Suprapubic skin (tissue), 4 donors: Measurements from ENCODE around the gene CHIT1. TPM values are rescaled to one million over a fixed set of nuclear protein-coding genes. Genes with fewer than 3 reads are reported as not detected.

Experiments
- DNase-seq, 2 donors: peaks; one replicate each; pipeline ENCODE4 v3.0.0-alpha.2; 2019; ENCODE audit warnings: low spot score in 2 of 2
- H3K27ac ChIP-seq: fragments of 200-600 bp; sonication (generic); one replicate; pipeline ENCODE4 v1.5.1; 2019
- H3K27me3 ChIP-seq: fragments of 200-600 bp; sonication (generic); one replicate; pipeline ENCODE4 v1.5.1; 2019
- H3K36me3 ChIP-seq: fragments of 200-600 bp; sonication (generic); one replicate; pipeline ENCODE4 v1.5.1; 2019
- H3K4me1 ChIP-seq: fragments of 200-600 bp; sonication (generic); one replicate; pipeline ENCODE4 v1.5.1; 2019
- H3K4me3 ChIP-seq: fragments of 200-600 bp; sonication (generic); one replicate; pipeline ENCODE4 v1.5.1; 2019; ENCODE audit warnings: mild to moderate bottlenecking
- H3K9me3 ChIP-seq: fragments of 200-600 bp; sonication (generic); one replicate; pipeline ENCODE4 v1.5.1; 2019
- EP300 ChIP-seq: sonication (generic); formaldehyde crosslinking; IDR thresholded peaks from one replicate; pipeline ENCODE4 v1.6.1; 2017; ENCODE audit warnings: antibody characterized with exemption
- POLR2A ChIP-seq, 2 donors: fragments of 450-650 bp; IDR thresholded peaks; one replicate each; pipeline ENCODE4 v1.6.1; 2017; ENCODE audit warnings: antibody characterized with exemption in 2 of 2, mild to moderate bottlenecking in 2 of 2, moderate library complexity in 2 of 2
- POLR2AphosphoS5 ChIP-seq, 3 donors: sonication (generic); formaldehyde crosslinking; IDR thresholded peaks; one replicate each; pipeline ENCODE4 v1.6.1; 2017; ENCODE audit warnings: antibody characterized with exemption in 3 of 3
- WGBS: methylation state at CpG from one replicate; pipeline ENCODE4 v1.1.5; 2018; 5-methylcytosine and 5-hydroxymethylcytosine counted together
- total RNA-seq, 4 donors: library from RNA; depleted of rRNA; stranded (reverse); fragments of >200 nt; gene quantifications; one replicate each; pipeline ENCODE4 v1.1.0, GENCODE V29; 2016
- TF ChIP-seq, protein P1 (sequence below), 2 donors: fragments of 200-600 bp in 1 of 2; fragments of 450-650 bp in 1 of 2; sonication (generic) in 1 of 2; IDR thresholded peaks; one replicate each; pipeline ENCODE4 v1.5.1; 2016 to 2019; ENCODE audit warnings: antibody characterized with exemption in 2 of 2, mild to moderate bottlenecking in 1 of 2, moderate library complexity in 1 of 2

CHIT1 gene
- total RNA-seq, 4 donors from 2014 or later: 0.23 to 0.68 (median 0.32) TPM; not detected in 1

DNA sequence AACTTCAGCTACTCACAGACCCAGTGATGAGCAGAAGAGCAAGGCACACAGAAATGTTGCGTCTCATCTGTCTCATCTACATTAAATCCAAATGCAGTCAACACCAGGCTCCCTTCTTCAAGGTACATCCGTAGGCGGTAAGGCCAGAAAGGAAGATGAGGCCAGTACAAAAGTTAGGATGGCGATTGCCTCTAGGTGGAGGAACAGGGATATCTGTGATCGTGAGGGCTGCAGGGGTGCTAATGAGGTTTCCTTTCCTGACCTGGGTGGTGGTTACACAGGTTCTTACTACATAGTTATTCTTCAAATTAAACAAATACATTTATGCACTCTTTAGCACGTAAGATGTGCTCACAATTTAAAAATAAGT, 52.5 kb downstream of the CHIT1 start:
- Histone ChIP-seq H3K27me3 (no peaks in the 10 kb centered on the region), H3K4me1 (no peaks in the 10 kb centered on the region), H3K36me3 (no peaks in the 10 kb centered on the region), H3K9me3 (no peaks in the 10 kb centered on the region), H3K4me3 (no peak overlapping the region), H3K27ac (no peak overlapping the region)
- no peak for DNase-seq
- 92% methylated on average over 6 of the region's 6 CpGs for WGBS
- no peak for TF ChIP-seq EP300
- TF ChIP-seq POLR2A (IDR thresholded peaks at IDR 0.05): no peak
- TF ChIP-seq, protein P1, sequence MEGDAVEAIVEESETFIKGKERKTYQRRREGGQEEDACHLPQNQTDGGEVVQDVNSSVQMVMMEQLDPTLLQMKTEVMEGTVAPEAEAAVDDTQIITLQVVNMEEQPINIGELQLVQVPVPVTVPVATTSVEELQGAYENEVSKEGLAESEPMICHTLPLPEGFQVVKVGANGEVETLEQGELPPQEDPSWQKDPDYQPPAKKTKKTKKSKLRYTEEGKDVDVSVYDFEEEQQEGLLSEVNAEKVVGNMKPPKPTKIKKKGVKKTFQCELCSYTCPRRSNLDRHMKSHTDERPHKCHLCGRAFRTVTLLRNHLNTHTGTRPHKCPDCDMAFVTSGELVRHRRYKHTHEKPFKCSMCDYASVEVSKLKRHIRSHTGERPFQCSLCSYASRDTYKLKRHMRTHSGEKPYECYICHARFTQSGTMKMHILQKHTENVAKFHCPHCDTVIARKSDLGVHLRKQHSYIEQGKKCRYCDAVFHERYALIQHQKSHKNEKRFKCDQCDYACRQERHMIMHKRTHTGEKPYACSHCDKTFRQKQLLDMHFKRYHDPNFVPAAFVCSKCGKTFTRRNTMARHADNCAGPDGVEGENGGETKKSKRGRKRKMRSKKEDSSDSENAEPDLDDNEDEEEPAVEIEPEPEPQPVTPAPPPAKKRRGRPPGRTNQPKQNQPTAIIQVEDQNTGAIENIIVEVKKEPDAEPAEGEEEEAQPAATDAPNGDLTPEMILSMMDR (IDR thresholded peaks at IDR 0.05): no peak
- no peak for TF ChIP-seq POLR2AphosphoS5 (IDR thresholded peaks at IDR 0.05)

DNA sequence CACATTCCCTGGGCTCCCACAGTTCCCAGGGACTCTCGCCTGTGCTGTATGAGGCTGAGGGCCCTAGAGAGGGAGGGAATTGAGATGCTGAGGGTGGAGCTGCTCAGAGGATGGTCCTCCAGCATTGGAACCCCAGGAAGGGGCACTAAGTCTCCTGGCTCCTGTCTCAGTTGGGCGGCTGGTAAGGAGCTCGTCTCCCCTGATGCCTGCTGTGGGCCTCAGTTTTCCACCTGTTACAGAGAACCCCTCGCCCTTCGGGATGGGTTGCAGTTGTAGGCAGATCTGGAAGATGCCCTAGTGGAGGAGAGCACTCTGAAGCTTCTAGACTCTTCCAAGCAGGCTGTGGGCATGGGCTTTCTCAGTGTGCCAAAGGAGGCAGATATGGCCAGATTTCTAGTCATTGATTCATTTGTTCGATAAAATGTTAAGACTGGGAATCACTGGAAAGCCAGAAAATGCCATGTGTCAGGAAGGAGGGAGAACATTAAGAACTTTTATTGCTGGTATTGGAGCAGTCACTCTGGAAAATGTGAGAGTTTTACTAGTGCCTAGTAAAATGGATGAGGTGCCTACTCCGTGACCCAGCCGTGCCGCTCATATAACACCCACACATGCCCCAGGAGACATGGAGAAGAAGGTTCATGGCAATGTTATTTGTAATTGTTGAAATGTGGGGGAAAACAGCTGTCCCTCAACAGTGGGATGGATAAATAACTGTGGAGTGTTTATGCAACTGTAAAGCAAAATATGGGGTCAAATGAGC, 53.0 kb downstream of the CHIT1 start:
- TF ChIP-seq, protein P1 (IDR thresholded peaks at IDR 0.05): no peak
- TF ChIP-seq POLR2A (IDR thresholded peaks at IDR 0.05) (no peak), POLR2AphosphoS5 (IDR thresholded peaks at IDR 0.05) (no peak), EP300 (no peak)
- 93% methylated on average over 6 of the region's 9 CpGs for WGBS

DNA sequence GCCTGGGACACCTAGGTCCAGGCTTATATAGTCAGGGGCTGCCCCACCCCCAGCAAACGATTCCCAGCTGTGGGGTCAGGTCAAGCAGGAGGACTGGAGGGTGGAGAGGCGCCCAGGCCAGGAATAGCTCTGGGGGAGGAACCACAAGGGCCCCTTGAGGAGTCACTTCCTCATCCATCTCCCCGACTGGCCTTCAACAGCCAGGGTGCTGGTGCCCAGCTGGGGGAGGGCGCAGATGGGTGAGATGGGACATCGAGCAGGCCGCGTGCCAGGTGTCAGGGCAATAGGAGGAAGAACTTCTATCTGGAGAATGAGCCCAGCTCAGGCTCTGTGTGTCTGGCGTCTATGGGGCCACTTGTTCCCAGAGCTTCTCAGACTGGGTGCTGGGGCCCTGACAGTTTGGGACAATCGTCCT, 53.6 kb downstream of the CHIT1 start:
- no peak overlapping the region for H3K4me3 ChIP-seq
- no peaks in the 10 kb centered on the region for H3K36me3 ChIP-seq
- TF ChIP-seq, protein P1 (IDR thresholded peaks at IDR 0.05): no peak
- no peaks in the 10 kb centered on the region for H3K4me1 ChIP-seq
- H3K27me3 ChIP-seq: peaks cover 3% of the 10 kb centered on the region
- DNase-seq: peak in 1 of 2 donors; percentile 53
- WGBS: 65% methylated on average over 7 of the region's 9 CpGs
- no peaks in the 10 kb centered on the region for H3K9me3 ChIP-seq
- no peak overlapping the region for H3K27ac ChIP-seq

More for the DNA sequence above, 53.0 kb downstream of the CHIT1 start:
- Histone ChIP-seq H3K4me3 (no peak overlapping the region), H3K9me3 (no peaks in the 10 kb centered on the region), H3K27ac (no peak overlapping the region), H3K4me1 (no peaks in the 10 kb centered on the region), H3K36me3 (no peaks in the 10 kb centered on the region), H3K27me3 (no peaks in the 10 kb centered on the region)
- DNase-seq: peak in 1 of 2 donors; percentile 45

DNA sequence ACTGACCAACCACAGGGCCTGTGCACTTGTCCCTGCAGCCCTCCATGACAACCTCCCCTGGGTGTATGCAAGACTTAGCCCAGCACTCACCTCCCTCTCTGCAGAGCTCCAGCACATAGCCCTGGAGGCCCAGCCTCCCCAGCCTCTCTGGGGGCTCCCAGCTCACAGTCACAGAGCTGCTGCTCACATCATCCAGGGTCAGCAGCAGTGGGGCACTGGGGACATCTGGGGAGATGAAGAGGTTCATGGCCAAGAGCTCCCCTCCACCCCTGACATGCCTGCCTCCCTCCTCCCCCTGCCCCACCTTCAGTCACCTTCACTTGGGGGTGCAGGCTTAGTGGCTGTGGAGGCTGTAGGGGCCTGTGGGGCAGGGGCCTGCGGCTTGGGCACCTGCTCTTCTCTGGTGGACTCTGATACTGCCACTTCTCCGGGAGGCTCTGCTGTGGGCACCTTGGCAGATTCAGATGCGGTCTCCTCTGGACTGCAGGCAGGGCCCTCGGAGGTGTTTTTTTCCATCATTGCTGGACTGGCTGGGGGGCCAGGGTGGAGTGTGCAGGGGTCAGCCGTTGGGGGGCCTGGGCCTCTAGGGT, 54.1 kb downstream of the CHIT1 start, which contains the start of gene MYBPH:
TSS of gene MYBPH (minus strand) at position 590 of the 590 bp plus-strand sequence. CDS start at position 519, 71 bp downstream.
- no peaks in the 10 kb centered on the region for H3K4me1 ChIP-seq
- TF ChIP-seq EP300: no peak
- TF ChIP-seq, protein P1 (IDR thresholded peaks at IDR 0.05): no peak
- no peak for TF ChIP-seq POLR2AphosphoS5 (IDR thresholded peaks at IDR 0.05)
- TF ChIP-seq POLR2A (IDR thresholded peaks at IDR 0.05): no peak
- no peak within 1 kb of the TSS for H3K4me3 ChIP-seq
- peak in 1 of 2 donors; percentile 46 for DNase-seq
- 59% methylated on average over 2 of the region's 5 CpGs for WGBS
- H3K36me3 ChIP-seq: no peaks in the 10 kb centered on the region
- no peaks in the 10 kb centered on the region for H3K9me3 ChIP-seq
- no peak within 1 kb of the TSS for H3K27ac ChIP-seq
- H3K27me3 ChIP-seq: peaks cover 3% of the 10 kb centered on the region

DNA sequence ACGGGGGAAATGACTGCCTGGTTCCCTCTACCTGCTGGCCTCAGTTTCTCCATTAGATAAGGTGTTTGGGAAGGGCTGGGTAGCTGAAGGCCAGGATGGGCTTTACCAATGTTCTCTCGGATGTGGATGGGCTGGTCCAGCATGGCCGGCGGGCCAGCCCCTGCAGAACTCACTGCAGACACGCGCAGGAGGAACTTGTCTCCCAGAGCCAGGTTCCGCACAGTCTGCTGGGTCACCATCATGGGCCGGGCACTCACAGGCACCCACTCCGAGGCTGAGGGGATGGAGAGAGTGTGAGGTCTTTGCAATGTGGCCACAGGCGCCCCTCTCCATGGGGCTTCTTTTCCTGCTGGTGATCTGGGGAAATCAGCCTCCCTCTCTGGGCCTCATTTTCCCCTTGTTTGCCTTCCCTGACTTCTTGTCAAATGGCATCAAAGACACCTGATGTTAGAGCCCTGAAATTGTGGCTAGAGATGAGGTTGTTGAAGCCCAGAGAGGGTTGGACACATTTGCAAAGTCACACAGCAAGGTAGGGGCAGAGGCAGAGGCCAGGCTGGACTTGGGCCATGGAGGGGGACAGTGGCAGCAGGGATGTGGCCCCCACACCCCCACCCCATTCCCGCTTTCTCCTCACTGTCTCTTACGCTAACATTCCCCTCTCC, 55.0 kb downstream of the CHIT1 start:
- no peak for TF ChIP-seq POLR2A (IDR thresholded peaks at IDR 0.05)
- DNase-seq: peak in 1 of 2 donors; percentile 29
- Histone ChIP-seq H3K9me3 (no peaks in the 10 kb centered on the region), H3K4me1 (no peaks in the 10 kb centered on the region), H3K27ac (no peak overlapping the region), H3K4me3 (no peak overlapping the region), H3K27me3 (peaks cover 3% of the 10 kb centered on the region), H3K36me3 (no peaks in the 10 kb centered on the region)
- WGBS: 93% methylated on average over 12 of the region's 12 CpGs
